GM21381 (cell line): ENCODE data around the gene OXT.

Source experiments
- ATAC-seq: cut with Tn5 transposase; IDR thresholded peaks from one replicate; pipeline ENCODE4 v1.9.1; 2021; ENCODE audit warnings: mild to moderate bottlenecking, moderate library complexity; ENCODE audit not compliant: unreplicated experiment

OXT gene

DNA sequence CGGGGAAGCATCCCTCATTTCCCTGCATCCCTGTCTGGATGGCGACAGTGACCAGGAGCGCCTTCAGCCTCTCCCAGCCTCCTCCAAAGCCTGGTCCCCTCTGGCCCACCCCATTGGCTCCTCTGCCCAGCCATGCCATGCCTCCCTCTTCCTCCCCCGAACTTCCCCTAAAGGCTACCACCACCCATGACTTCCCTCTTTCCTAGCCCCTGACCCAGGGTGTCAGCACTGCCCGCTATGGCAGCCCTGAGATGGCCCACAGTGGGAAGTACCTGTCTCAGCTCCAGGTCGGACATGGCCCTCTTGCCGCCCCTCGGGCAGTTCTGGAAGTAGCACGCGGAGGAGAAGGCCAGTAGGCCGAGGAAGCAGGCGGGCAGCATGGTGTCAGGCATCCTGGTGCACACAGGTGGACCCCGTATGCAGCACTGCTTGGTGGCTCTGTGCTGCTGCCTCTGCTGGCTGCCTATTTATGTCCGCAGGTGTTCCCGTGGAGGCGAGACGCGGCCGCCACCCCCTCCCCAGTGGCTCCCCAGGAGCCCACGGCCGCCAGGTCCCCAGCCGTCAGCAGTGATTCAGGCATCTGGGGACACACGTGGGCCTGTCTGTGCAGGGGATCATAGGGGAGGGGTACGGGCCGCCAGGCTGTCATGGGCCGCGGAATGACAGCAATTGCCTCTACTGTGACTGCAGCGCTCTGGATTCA, 13.0 kb downstream of the OXT start, which contains the start of gene AVP:
AVP (minus strand) TSS at position 442 of the 703 bp plus-strand sequence; CDS start at position 392, 50 bp downstream.
- no peak for ATAC-seq

DNA sequence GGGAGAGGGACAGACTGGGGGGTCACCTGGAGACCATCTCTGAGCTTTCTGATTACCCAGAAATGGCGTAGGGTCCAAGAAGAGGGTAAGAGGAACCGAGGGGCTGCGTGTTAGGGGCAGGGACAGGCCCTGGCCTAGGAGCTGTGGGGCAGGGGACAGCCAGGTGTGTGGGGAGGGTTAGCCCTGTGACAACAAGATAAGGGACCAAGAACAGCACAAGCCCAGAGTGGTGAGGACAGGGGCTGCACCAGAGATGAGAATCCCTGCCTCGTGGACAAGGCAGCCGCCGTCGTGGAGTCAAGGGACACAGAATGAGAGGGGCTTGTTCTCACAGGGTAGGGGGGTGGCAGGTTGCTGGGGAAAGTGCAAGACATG, 13.6 kb downstream of the OXT start:
- no peak for ATAC-seq

DNA sequence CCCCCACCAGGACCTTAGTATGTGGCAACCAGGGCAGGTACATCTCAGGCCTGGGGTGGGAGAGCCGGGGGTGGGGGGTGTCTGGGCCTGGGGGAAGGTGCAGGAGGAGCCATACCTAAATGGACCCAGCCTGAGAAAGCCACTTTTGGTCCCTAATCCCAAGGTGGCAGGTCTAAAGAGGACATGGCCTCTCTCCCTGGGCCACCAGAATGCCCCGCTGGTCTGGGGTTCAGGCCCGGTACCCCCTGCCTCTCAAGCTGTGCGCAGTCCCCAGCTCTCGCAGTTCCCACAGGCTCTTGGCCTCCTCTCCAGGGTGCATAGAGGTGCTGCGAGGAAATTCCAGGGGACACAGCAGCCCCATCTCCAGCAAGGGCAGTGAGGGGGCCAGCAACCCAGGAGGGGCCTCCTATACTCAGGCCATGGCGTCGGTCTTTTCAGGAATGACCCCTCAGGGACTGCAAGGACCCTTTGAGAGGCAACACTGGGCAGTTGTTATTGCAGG, 14.2 kb downstream of the OXT start:
- ATAC-seq: no peak

DNA sequence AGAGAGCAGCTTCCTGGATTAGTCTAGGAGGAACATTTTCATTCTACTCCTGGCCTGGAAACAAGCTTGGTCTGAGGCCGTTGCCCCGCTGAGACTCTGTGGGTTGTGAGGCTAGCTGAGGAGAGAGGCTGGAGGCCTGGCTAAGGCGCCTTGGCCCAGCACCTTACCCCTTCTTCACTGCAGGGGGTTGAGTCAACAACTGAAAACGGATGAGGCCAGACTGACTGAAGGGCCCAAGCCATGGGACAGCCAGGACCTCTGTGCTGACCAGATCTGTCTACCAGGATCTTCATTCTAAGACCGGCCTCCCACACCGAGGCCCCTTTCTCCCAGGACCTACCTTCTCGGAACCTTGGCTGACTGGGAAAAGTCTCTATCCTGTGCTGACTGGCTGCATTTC, 16.6 kb downstream of the OXT start:
- no peak for ATAC-seq

DNA sequence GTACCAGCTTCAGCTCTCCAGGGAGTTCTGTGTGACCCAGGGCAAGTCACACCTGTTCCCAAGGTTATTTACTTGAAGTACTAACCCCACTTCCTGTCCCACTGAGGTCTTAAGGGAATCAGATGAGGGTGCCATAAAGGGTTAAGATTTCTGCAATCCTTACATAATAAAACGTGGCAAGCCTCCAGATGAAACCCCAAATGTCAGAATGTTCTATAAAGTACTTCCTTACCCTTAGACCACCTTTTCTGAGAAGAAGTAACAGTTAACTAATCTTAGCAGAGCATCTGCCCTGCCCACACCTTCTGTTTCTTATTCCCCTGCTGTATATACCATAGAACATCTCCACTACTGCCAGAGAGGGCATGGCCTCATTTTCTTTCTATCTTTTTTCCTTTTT, 19.1 kb downstream of the OXT start:
- ATAC-seq: no peak

DNA sequence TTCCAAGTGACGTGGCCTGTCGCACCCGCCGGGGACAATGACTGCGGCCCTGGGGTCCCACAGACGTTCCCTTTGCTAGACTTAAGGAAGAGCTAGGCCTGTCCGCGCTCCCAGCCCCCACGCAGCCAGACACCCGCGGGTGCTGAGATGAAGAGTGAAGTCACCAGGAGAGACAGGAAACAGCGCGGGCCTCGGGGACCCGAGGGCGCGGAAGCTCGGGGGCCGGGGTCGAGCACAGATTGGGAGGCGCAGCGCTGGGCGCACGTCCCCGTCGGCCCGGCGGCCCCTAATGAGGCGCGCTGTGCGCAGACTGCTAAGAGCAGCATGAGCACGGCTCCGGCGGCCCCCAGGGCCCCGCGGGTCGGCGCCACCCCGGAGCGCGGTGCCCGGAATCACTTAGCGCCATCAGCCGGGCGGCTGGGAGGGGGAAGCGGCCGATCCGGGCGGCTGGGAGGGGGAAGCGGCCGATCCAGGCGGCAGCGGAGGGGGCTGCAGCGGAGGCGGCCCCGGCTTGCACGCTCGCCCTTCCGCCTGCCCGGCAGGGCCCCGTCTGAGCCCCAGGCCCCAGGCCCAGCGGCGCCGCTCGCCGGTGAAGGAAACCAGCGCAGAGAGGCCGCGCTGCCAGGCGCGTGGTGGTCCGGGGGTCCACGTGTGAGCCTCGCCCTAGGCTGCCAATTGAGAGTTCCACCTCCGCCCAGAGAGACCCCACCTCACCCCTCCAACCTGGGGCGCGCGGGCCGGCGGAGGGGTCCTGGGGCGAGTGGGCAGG, 21.4 kb downstream of the OXT start:
- no peak for ATAC-seq

DNA sequence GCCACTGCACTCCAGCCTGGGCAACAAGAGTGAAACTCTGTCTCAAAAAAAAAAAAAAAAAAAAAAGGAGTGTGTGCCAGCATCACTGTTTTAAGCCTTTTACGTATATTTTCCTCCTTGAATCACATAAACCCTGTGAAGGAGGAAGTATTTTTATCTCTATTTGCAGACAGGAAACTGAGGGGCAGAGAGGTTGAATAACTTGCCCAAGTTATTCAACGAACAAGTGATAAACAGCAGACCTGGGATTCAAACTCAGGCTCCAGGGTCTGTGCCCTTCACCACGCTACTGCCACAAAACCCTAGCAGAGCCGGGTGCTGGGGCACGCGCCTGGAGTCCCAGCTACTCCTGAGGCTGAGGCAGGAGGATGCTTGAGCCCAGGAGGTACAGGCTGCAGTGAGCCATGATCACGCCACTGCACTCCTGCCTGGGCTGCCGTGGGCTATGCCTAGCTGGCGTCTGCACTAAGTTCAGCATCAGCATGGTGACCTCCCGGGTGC, 22.5 kb downstream of the OXT start:
- no peak for ATAC-seq

DNA sequence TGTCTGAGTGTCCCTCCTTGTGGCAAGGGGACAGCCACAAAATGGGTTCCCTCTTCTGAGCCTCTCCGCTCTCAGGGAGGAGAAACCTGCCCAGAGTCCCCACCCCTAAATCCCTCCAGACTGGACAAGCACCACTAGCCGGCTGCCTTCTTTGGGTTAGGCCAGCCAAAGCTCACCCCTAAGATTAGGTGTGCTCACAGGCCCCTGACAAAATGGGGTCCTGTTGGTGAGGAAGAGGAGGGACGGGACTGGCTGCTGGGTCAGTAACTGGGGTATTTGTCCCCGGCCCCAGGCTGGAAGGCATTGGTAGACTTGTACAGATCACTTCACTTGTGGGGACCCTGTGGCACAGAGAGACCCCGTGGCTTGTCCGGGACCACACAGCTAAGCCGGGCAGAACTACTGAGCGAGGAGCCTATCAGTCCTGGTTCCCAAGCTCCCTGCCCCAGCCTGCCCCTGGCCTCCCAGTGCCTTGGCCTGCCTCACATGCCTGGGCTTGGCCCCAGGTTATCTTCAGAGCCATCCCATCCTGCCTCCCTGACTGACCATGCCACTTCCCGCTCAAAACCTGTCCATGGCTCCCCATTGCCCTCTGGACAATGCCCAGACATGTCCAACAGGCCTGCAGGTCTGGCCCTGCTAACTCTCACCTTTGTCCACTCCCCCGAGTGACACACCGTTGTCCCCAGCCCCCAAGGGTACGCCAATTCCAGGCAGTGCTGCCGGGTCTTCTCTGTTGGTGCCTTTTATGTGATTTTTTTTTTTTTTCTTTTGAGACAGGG, 23.6 kb downstream of the OXT start:
- ATAC-seq: no peak

DNA sequence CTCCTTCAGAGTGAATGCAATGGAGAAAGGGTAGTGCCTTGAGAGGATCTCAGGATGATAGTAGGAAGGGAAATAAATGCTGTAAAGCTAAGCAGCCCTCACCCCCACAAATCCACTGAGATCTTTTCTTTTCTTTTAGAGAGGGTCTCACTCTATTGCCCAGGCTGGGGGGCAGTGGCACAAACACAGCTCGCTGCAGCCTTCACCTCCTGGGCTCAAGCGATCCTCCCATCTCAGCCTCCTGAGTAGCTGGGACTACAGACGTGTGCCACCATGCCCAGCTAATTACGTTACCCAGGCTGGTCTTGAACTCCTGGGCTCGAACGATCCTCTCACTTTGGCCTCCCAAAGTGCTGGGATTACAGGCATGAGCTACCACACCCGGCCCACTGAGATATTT, 29.1 kb downstream of the OXT start:
- ATAC-seq: no peak

DNA sequence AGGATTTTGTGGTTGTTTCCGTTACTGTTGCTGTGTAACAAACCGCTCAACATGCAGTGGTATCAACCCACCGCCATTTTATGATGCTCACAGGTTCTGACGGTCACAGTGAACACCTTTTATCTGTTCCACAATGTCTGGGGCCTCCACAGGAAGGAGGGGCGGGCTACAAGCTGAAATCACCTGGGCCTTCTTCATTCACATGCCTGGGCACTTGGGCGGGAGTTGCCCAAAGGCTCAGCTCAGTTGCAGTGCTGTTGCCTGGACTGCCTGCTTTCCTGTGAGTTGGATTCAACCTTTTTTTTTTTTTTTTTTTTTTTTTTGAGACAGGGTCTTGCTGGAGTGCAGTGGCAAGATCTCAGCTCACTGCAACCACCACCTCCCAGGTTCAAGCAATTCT, 29.8 kb downstream of the OXT start:
- no peak for ATAC-seq

DNA sequence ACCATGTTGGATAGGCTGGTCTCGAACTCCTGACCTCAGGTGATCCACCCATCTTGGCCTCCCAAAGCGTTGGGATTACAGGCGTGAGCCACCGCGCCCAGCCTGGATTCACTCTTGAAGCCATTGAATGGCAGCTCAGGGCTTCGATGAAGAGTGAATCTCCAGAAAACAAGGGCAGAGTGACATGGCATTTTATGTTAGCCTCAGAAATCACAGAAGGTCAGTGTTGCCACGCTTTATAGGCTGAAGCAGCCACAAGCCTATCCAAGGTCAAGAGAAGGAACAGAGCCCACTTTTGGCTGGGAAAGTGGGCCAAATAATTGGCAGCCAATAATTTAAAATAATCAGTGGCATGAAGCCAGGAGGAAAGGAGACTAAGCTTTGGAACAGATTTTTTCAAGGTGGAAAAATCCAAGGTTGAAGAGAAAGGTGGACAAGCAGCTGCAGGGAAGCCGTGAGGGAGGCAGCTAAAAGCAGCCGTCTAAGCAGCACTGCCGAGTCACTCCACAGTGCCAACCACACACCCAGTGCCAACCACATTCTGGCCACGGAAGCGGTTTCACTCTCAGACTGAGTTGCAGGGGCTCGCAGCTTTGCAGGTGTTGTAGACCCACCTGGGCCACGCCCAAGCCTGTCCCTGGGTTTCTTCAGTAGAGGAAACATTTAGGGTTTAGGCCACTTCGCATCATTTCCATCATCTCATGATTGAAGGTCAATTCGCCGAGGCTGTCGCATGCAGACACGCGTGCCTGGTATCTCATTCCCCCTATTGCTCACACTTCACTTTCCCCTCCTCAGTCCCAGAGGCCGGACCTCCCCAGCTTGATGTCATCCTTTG, 30.5 kb downstream of the OXT start:
- ATAC-seq: peak; percentile 51

DNA sequence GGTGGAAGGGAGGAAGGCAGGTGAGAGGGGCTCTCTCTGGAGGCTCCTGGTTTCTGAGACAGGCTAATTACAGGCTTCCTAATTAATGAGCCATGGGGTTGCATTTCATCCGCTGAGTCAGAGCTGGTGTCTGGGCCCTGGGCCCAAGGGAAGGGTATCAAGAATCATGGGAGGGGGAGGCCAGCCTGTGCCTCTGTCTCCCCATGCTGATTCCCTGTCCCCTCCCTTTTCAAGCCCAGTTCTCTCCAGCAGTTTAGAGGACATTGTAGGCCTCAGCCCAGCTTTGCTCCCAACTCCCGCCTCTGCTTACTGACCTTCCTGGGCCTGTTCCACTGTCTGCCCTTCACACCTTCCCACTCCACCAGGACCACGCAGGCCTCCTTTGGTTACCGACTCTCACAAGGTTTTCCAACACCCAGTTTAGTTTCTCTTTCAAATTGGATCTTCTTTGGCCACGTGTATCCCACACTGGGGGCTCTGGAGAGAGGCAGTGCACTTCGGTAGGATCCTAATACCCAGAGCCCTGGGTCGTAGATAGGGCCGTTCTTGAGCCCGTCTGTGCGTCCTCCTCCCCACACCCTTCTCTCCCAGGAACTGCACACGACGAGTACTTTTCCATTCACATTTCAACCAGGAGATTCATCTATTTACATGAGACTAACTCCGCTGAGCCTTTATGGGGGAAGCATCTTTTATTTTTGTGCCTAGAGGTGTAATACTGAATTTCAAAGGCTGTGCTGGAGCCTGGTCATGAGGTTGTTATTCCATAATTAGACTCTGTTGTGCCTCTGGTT, 31.4 kb downstream of the OXT start:
- no peak for ATAC-seq

DNA sequence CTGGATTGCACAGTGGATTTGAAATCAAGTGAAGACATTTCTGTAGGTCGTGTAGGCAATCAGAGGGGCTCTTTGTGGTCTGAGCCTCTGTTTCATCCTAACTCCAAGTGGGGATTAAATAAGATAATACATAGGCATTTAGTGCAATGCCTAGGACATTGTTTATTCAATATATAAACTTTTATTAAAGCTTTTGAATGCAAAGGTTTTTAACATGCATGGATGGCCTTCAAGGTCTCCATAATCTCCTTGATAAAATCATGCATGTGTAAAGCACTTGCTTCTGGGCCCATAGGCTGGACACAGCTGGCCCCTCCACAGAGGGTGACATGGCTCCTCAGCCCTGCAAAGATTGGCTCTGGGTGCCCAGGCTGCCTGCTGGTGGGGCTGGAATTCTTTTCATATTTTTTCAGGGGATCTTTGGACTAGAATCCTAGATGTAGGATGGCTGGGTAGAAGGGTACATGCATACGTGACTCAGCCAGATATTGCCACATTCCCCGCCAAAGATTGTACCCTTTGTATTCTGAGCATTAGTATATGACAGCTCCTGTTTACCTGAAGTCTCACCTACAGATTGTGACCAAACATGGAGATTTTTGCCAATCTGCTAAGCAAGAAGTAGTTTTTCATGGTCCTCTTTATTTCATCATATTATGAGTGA, 32.1 kb downstream of the OXT start:
- no peak for ATAC-seq

DNA sequence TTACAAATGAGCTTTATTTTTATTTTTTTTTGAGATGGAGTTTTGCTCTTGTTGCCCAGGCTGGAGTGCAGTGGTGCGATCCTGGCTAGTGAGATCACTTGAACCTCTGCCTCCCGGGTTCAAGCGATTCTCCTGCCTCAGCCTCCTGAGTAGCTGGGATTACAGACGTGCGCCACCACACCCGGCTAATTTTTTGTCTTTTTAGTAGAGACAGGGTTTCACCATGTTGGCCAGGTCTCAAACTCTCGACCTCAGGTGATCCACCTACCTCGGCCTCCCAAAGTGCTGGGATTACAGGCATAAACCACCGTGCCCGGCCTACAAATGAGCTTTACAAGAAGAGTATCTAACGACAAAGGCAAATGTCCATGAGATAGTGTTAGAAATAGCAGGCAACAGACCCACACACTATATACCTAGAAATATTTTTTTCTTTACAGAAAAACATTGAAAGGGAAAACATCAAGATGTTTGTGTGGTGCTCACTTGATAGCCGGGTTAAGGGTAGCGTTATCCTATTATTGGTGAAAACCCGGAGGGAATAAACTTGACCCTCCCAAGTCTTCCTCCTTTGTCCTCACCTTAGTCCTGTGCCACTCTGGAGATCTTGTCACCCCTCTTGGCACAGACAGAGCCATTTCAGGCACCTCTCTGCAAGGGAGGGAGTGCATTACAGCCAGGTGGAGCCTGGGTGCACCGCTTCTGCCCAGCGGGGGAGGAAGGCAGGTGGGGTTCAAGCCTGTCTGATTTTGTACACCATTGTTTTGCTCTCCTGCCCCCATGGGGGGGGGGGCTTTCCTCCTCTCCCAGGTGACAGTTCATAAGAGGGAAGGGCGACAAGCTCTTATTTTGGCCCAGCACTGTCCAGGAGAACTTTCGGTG, 34.1 kb downstream of the OXT start:
- ATAC-seq: no peak

DNA sequence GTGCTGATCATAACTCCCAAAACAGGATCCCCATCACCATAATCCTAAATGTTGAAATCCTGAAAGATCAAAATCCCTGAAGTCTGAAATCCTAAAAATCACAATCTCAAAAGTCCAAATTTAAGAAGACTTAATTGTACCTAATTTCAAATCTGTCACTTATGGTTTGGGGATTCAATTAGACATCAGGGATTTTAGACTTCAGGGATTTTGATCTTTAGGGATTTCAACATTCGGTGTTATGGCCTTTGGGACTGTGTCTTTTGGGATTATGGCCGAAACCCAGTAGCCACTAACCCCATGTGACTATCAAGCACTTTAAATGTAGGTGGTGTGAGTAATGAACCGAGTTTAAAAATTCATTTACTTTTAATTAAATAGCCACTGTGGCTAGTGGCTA, 34.8 kb downstream of the OXT start:
- ATAC-seq: no peak

DNA sequence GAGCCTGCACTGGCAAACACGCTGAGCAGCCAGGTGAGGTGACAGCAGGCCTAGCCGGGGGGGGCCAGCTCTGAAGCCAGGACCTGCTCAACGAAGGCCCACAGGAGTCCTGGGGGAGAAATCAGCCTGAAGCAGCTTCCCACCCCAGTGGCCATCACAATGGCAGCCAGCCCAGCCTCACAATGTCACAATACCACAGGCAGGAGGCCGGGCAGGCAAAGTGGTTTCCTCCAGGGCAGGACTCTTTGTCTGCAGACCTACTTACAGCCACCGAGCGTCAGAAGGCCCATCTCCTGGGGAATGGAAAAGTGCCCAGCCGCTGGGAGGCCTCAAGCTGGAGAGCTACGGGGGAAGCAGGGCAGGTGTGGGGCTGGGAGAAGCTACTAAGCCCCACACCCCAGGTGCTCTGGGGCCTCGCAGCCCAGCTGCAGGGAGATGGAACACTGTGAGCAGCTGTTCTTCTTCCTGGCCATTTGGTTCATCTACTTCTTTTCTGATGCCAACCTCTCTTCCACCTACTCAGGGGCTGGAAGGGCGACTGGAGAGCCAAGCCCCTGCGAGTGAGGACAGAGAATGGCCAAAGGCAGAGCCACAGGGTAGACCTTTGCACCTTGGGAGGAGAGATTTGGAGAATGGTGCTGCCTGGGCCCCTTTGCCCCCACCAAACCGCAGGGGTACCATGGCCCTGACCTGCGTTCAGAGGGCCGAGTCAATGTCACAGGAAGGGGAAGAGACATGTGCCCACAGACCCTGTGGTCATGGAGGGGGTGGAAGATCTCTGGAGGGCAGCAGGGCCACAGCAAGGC, 35.4 kb downstream of the OXT start:
- ATAC-seq: no peak

DNA sequence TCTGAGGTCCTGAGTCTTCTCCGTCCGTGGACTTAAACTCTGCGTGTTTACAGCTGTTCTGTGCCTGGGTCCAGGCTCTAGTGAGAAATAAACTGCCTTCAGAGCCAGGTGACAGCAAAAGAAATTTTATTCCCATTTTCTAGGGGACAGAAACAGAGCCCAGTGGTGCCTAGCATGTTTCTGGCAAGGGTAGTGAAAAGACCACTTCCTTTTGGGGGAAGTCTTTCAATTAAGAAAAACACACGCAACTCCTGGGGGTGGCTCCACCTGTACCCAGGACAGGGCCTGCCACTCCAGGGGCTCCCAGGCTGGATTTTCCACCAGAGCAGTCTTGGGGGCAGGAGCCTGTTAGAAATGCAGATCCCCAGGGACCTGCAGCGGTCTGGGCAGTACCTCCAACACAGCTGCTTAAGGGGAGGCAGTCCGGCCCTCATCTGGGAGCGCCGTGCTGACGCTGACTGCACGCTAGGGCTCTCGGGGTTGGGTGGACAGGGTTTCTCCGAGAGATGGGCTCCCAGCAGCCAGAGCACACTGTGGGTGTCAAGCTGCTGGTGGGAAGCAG, 36.1 kb downstream of the OXT start:
- ATAC-seq: no peak
